NCI-H748 (cell line): ENCODE results near the gene GPR183.
"Not testable (repeated sequence)": the region's sequence is repeated elsewhere in the genome, so short reads cannot be mapped to it uniquely, and the experiment has no call there.

Source experiments
- DNase-seq: peaks from one replicate; lab custom pipeline; 2025; ENCODE audit not compliant: unreplicated experiment; lab: John Stamatoyannopoulos, UW

Gene GPR183

DNA sequence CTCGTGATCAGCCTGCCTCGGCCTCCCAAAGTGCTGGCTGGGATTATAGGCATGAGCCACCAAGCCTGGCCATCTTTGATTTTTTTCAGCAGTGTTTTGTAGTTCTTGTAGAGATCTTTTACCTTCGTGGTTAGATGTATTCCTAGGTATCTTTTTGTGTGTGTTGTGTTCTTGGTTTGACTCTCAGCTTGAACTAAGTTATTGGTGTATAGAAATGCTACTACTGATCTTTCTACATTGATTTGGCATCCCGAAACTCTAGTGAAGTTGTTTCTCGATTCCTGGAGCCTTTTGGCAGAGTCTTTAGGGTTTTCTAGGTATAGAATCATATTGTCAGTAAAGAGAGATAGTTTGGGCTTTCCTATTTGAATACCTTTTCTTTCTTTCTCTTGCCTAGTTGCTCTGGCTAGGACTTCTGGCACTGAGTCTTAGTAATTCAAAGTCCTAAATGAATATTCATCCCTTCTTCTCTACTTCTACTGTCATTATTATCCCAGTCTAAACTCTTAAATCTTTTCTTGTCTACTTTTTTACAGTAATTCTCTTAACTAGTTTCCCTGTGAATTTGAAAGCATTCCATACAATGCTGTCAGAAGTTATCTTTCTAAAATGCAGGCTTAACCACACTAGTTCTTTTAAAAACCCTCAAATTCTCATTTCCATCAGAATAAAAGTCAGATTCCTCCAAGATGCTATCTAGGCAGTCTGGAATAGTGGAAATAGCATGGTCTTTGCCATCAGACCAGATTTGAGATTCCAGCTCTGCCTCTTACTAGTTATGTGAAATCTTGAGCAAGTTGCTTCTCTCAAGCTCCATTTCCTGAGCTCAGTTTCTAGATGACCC, 56.0 kb downstream of the GPR183 start:
- DNase-seq: no peak

DNA sequence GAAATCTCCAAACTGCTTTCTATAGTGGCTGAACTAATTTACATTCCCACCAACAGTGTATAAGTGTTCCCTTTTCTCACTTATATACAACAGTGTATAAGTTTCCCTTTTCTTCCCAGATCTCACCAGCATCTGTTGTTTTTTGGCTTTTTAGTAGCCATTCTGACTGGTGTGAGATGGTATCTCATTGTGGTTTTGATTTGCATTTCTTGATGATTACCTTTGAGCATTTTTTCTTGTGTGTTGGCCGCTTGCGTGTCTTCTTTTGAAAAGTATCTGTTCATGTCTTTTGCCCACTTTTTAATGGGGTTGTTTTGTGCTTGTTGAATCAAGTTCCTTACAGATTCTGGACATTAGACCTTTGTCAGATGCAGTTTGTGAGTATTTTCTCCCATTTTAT, 57.6 kb downstream of the GPR183 start:
- DNase-seq: not testable (repeated sequence)

DNA sequence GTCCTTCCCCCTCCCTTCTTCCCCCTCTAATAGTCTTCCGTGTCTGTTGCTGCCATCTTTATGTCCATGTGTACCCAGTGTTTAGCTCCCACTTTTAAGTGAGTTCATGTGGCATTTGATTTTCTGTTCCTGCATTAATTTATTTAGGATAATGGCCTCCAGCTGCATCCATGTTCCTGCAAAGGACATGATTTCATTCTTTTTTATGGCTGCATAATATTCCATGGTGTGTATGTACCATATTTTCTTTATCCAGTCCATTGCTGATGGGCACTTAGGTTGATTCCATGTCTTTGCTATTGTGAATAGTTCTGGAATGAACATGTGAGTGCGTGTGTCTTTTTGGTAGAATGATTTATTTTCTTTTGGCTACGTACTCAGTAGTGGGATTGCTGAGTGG, 58.0 kb downstream of the GPR183 start:
- not testable (repeated sequence) for DNase-seq

DNA sequence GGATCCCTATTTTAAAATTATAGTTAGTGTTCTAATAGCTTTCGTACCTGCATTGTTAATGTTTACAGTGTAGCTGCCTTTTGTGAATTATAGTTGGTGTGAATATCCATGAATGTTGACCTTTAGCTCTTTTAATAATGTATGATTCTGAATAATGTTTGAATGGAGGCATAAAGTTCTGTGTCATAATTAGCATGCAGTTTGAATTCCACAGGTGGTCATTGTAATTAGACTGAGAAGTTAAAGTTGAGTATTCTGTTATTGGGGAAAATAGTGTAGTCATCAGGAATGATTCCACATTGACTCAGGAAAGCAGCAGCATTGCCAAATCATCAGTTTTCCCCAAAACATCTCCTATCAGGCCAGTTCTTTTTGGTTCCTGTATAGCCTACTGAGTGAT, 61.1 kb downstream of the GPR183 start:
- no peak for DNase-seq
